ENCODE measurements around the gene MDFIC. TPM values are rescaled to one million over a fixed set of nuclear protein-coding genes. Genes with fewer than 3 reads are reported as not detected.

MDFIC gene
- total and polyA plus RNA-seq, 2 of the 4 experiments (the other 2 are of a cell fraction): 16.9 to 35.0 TPM

DNA sequence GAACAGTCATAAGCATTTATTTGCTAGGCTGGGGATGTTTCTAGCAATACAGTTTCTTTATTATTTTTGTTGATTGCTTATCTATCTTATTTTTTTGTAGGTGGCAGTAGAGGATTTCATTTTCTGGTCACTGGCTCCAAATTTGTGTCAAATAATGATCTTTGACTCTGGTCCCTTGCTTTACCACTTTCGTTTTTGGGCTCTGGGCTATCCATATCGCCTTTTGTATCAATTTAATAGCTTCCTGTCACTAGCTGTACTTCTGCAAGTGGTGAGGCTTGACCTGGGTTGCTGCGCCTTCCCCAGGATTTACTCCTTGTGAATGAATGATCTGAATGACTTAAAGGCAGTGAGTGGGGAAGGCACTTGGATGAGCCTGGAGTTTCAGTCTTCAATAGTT is 48.4 kb downstream of the MDFIC start:
- Histone ChIP-seq H2AK5ac (ENCODE audit: low read depth, low read length) (no peak overlapping the region), H4K91ac (ENCODE audit: insufficient read depth, low read depth, low read length) (no peak overlapping the region), H4K5ac (ENCODE audit: low read depth, low read length) (no peak overlapping the region), H3K4ac (ENCODE audit: low read depth, low read length) (no peak overlapping the region), H3K9me1 (ENCODE audit: insufficient read depth, low read length) (0 out of 2 replicates have a peak, but pooled peaks cover 2% of the 10 kb centered on the region), H4K8ac (ENCODE audit: low read depth in 2 of 2, low read length in 2 of 2) (no peak overlapping the region), H3K14ac (replicated peaks; ENCODE audit: low read depth, low read length) (no peak overlapping the region), H3K18ac (ENCODE audit: low read depth, low read length) (no peak overlapping the region), H3K79me1 (ENCODE audit: low read depth in 1 of 2, low read length in 2 of 2) (peaks cover 29 to 53% of the 10 kb centered on the region in 2 experiments), H2BK120ac (ENCODE audit: low read depth, low read length) (no peak overlapping the region), H3K27ac (ENCODE audit: insufficient read depth, low read length) (no peak overlapping the region), H2BK5ac (ENCODE audit: low read depth, low read length, poor library complexity, severe bottlenecking) (no peak overlapping the region), H2BK15ac (ENCODE audit: low read depth, low read length) (no peak overlapping the region), H3K9me3 (ENCODE audit: control insufficient read depth, insufficient read depth, low read length) (no peaks in the 10 kb centered on the region), H3K36me3 (ENCODE audit: control insufficient read depth, insufficient read depth, low read length) (no peaks in the 10 kb centered on the region), H3K56ac (ENCODE audit: extremely low read depth, insufficient read depth, low read length) (no peak overlapping the region), H2BK20ac (ENCODE audit: low read depth, low read length) (no peak overlapping the region), H3K23ac (ENCODE audit: low read depth, low read length) (no peak overlapping the region), H3K9ac (ENCODE audit: low read depth, low read length) (no peak overlapping the region), H3K4me2 (ENCODE audit: low read depth, low read length) (no peak overlapping the region), H2AFZ (replicated peaks; ENCODE audit: low read length, poor library complexity) (no peak overlapping the region), H4K20me1 (ENCODE audit: insufficient read depth, low read length) (no peaks in the 10 kb centered on the region), H3K4me1 (ENCODE audit: control insufficient read depth, insufficient read depth, low read length) (peaks cover 6% of the 10 kb centered on the region), H3K4me3 (ENCODE audit: insufficient read depth, low read depth, low read length) (no peak overlapping the region), H3K27me3 (ENCODE audit: control insufficient read depth, insufficient read depth, low read length) (no peaks in the 10 kb centered on the region), H2AK9ac (replicated peaks; ENCODE audit: low read depth, low read length, poor library complexity) (no peak overlapping the region)
- intact Hi-C loops (cut with micrococcal nuclease): no loop called here
- ATAC-seq (ENCODE audit: low read depth): no peak
- no TSS peak for BruUV-seq (replicated peaks)
- CTCF ChIA-PET: interaction anchor here (1.2 kb wide), 1 partner anchor 13 kb away, joined by 3 read pairs; no protein-coding TSS in a partner anchor
- POLR2A ChIA-PET (ENCODE audit: unreplicated experiment): no interaction called here
- DNase-seq: no peak
- in situ Hi-C loops (cut with MboI; ENCODE audit: low sequenced_read_pairs): no loop called here
- TF ChIP-seq MAZ (IDR thresholded peaks at IDR 0.05; ENCODE audit: borderline replicate concordance, low read depth, low read length) (no peak), MAFK (IDR thresholded peaks at IDR 0.05; ENCODE audit: low read depth, low read length) (no peak), RFX5 (IDR thresholded peaks at IDR 0.05; ENCODE audit: low read depth, low read length) (no peak), RCOR1 (IDR thresholded peaks at IDR 0.05; ENCODE audit: insufficient replicate concordance, low read length) (no peak), POLR2A (IDR thresholded peaks at IDR 0.05; ENCODE audit: low read depth, low read length) (no peak), RAD21 (IDR thresholded peaks at IDR 0.05; ENCODE audit: low read length) (no peak), BHLHE40 (IDR thresholded peaks at IDR 0.05; ENCODE audit: low read depth, low read length) (no peak), SMC3 (IDR thresholded peaks at IDR 0.05; ENCODE audit: low read depth, low read length) (no peak), CHD1 (IDR thresholded peaks at IDR 0.05; ENCODE audit: low read depth, low read length) (no peak), FOS (IDR thresholded peaks at IDR 0.05; ENCODE audit: low read depth, low read length) (no peak), NFE2L2 (IDR thresholded peaks at IDR 0.05; ENCODE audit: low read depth, low read length) (no peak), MXI1 (IDR thresholded peaks at IDR 0.05; ENCODE audit: borderline replicate concordance, low read depth, low read length) (no peak)
- TF ChIP-seq, protein P1, sequence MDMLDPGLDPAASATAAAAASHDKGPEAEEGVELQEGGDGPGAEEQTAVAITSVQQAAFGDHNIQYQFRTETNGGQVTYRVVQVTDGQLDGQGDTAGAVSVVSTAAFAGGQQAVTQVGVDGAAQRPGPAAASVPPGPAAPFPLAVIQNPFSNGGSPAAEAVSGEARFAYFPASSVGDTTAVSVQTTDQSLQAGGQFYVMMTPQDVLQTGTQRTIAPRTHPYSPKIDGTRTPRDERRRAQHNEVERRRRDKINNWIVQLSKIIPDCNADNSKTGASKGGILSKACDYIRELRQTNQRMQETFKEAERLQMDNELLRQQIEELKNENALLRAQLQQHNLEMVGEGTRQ (IDR thresholded peaks at IDR 0.05; ENCODE audit: low read depth, low read length): no peak
- TF ChIP-seq, protein P2, sequence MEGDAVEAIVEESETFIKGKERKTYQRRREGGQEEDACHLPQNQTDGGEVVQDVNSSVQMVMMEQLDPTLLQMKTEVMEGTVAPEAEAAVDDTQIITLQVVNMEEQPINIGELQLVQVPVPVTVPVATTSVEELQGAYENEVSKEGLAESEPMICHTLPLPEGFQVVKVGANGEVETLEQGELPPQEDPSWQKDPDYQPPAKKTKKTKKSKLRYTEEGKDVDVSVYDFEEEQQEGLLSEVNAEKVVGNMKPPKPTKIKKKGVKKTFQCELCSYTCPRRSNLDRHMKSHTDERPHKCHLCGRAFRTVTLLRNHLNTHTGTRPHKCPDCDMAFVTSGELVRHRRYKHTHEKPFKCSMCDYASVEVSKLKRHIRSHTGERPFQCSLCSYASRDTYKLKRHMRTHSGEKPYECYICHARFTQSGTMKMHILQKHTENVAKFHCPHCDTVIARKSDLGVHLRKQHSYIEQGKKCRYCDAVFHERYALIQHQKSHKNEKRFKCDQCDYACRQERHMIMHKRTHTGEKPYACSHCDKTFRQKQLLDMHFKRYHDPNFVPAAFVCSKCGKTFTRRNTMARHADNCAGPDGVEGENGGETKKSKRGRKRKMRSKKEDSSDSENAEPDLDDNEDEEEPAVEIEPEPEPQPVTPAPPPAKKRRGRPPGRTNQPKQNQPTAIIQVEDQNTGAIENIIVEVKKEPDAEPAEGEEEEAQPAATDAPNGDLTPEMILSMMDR (conservative IDR thresholded peaks at IDR 0.05; ENCODE audit: low read depth, low read length): no peak
- dilution Hi-C loops (cut with HindIII; ENCODE audit: low sequenced_read_pairs, unreplicated experiment): no loop called here
- WGBS, 2 experiments (ENCODE audit: extremely low coverage in 2 of 2, insufficient read length in 1 of 2): 100% methylated on average over 2 of the region's 3 CpGs; no CpG with 5 or more reads in 1 of the 2 experiments

Data from IMR-90 (cell line).